K562 (cell line): Measurements from ENCODE around the gene SKIC8. TPM values are rescaled to one million over a fixed set of nuclear protein-coding genes. Genes with fewer than 3 reads are reported as not detected.
"Not testable (repeated sequence)": the region's sequence is repeated elsewhere in the genome, so short reads cannot be mapped to it uniquely, and the experiment has no call there.

Experiments used
- ATAC-seq: fragments of 200-7000 bp; cut with Tn5 transposase; 3 replicates; pipeline ENCODE4 v1.9.1; 2020; ENCODE audit warnings: moderate library complexity
- BruUV-seq: library from RNA; stranded (reverse); fragments of 400-500 nt; replicated peaks from 2 replicates; lab custom pipeline; 2021; lab: Mats Ljungman, UMichigan
- CTCF ChIA-PET: fragments of 300-600 bp; formaldehyde crosslinking; extraction: SDS; loops from one replicate; lab custom pipeline; 2021; ENCODE audit warnings: low intra/inter-chr PET ratio; lab: Yijun Ruan, JAX
- POLR2A ChIA-PET: fragments of 300-600, 350-650 bp; sonication (Branson Sonifier 250); formaldehyde crosslinking; extraction: SDS; loops from one replicate; lab custom pipeline; 2021; ENCODE audit warnings: antibody characterized with exemption, inconsistent platforms; lab: Yijun Ruan, JAX
- DNase-seq, 4 experiments: peaks; one replicate each; pipeline versions ENCODE4 v3.0.0 to v3.0.0-alpha.2; 2011 to 2018; ENCODE audit warnings: low spot score in 3 of 4, mixed read lengths in 3 of 4; ENCODE audit errors: extremely low read depth in 1 of 4
- FAIRE-seq: peaks from 2 replicates; lab custom pipeline; 2011; peaks lifted over from hg19 to GRCh38; lab: Jason Lieb, UNC
- H2AFZ ChIP-seq: 2 replicates; pipeline ENCODE4 v1.6.0; 2011; ENCODE audit warnings: low read depth, low read length, control low read depth, inconsistent platforms
- H3K27ac ChIP-seq: fragments of 200-600 bp; 3 replicates; pipeline ENCODE4 v1.8.0; 2011; ENCODE audit warnings: low read depth, mild to moderate bottlenecking, control low read depth, inconsistent platforms, low read length, moderate library complexity, mixed read lengths; ENCODE audit errors: extremely low read depth
- H3K27me3 ChIP-seq, 2 experiments: fragments of 300-600 bp in 1 of 2; 2 replicates in 1 of 2; 3 replicates in 1 of 2; pipeline versions ENCODE4 v1.6.0 to v1.8.0; 2011; ENCODE audit warnings: inconsistent platforms in 2 of 2, low read length in 2 of 2, mild to moderate bottlenecking in 1 of 2, mixed read lengths in 1 of 2, moderate library complexity in 1 of 2; ENCODE audit not compliant: control insufficient read depth in 2 of 2, insufficient read depth in 2 of 2
- H3K36me3 ChIP-seq: fragments of 300-600 bp; 3 replicates; pipeline ENCODE4 v1.8.0; 2011; ENCODE audit warnings: mild to moderate bottlenecking, low read length, inconsistent platforms; ENCODE audit not compliant: control insufficient read depth, insufficient read depth
- H3K4me1 ChIP-seq, 2 experiments: fragments of 200-600 bp in 1 of 2; replicated peaks in 1 of 2; 2 replicates in 1 of 2; 3 replicates in 1 of 2; pipeline versions ENCODE4 v1.5.1 to v1.8.0; 2011; ENCODE audit warnings: inconsistent platforms in 2 of 2, low read length in 2 of 2, mild to moderate bottlenecking in 1 of 2, mixed read lengths in 1 of 2, moderate library complexity in 1 of 2; ENCODE audit not compliant: control insufficient read depth in 2 of 2, insufficient read depth in 2 of 2
- H3K4me2 ChIP-seq: 2 replicates; pipeline ENCODE4 v1.6.1; 2011; ENCODE audit warnings: low read length, control low read depth, inconsistent platforms, mixed read lengths; ENCODE audit not compliant: insufficient read depth
- H3K4me3 ChIP-seq: fragments of 200-600 bp; sonication (generic), shearing (Covaris generic); 2 replicates; pipeline ENCODE4 v1.5.1; 2016; ENCODE audit warnings: control low read depth, inconsistent platforms
- H3K79me2 ChIP-seq: fragments of 200-600 bp; 3 replicates; pipeline ENCODE4 v1.8.0; 2011; ENCODE audit warnings: low read length, inconsistent platforms; ENCODE audit not compliant: control insufficient read depth, insufficient read depth
- H3K9ac ChIP-seq, 2 experiments: 2 replicates each; pipeline versions ENCODE4 v1.6.0 to v1.6.1; 2011; ENCODE audit warnings: low read depth in 2 of 2, low read length in 2 of 2, control low read depth in 1 of 2, inconsistent platforms in 1 of 2, mild to moderate bottlenecking in 1 of 2, mixed read lengths in 1 of 2; ENCODE audit not compliant: insufficient read depth in 1 of 2
- H3K9me1 ChIP-seq: one replicate; pipeline ENCODE4 v1.6.0; 2011; ENCODE audit warnings: inconsistent platforms, mild to moderate bottlenecking, low read length, moderate library complexity; ENCODE audit not compliant: control insufficient read depth, insufficient read depth
- H3K9me3 ChIP-seq: replicated peaks from 2 replicates; pipeline ENCODE4 v1.5.1; 2011; ENCODE audit warnings: low read depth, low read length, inconsistent platforms; ENCODE audit not compliant: control insufficient read depth, insufficient read depth
- H4K20me1 ChIP-seq: replicated peaks from 2 replicates; pipeline ENCODE4 v1.6.1; 2011; ENCODE audit warnings: low read length, inconsistent platforms, mixed read lengths; ENCODE audit not compliant: control insufficient read depth, insufficient read depth
- CBFA2T2 ChIP-seq: fragments of 450-650 bp; conservative IDR thresholded peaks from 2 replicates; pipeline ENCODE4 v1.6.1; 2017; ENCODE audit warnings: mild to moderate bottlenecking
- CBFA2T3 ChIP-seq: fragments of 450-650 bp; IDR thresholded peaks from 2 replicates; pipeline ENCODE4 v1.6.1; 2017
- DPF2 ChIP-seq: fragments of 450-650 bp; IDR thresholded peaks from 2 replicates; pipeline ENCODE4 v1.6.1; 2016
- NCOR1 ChIP-seq: fragments of 450-650 bp; IDR thresholded peaks from 2 replicates; pipeline ENCODE4 v1.6.1; 2016; ENCODE audit warnings: mild to moderate bottlenecking, moderate library complexity
- NFE2L1 ChIP-seq: fragments of 450-650 bp; IDR thresholded peaks from 2 replicates; pipeline ENCODE4 v1.6.1; 2016; ENCODE audit warnings: missing genetic modification characterization, low read depth, mild to moderate bottlenecking, missing compliant biosample characterization, moderate library complexity, borderline replicate concordance
- STAT5A ChIP-seq: IDR thresholded peaks from 2 replicates; pipeline ENCODE4 v1.6.1; 2012; ENCODE audit warnings: low read length, inconsistent platforms, borderline replicate concordance
- TAL1 ChIP-seq: fragments of 450-650 bp; IDR thresholded peaks from 2 replicates; pipeline ENCODE4 v1.6.1; 2016; ENCODE audit warnings: mild to moderate bottlenecking
- TEAD4 ChIP-seq, 2 experiments: sonication (generic) in 1 of 2; formaldehyde crosslinking in 1 of 2; IDR thresholded peaks; 2 replicates each; pipeline versions ENCODE4 v1.6.1 to v1.8.0; 2012 to 2022; ENCODE audit warnings: borderline replicate concordance in 1 of 2, inconsistent platforms in 1 of 2, low read length in 1 of 2, mild to moderate bottlenecking in 1 of 2, missing genetic modification reagents in 1 of 2
- WGBS: fragments of 100-300 bp; shearing (Covaris generic); methylation state at CpG from one replicate; pipeline ENCODE4 v1.1.6; 2016; ENCODE audit warnings: low coverage, mixed read lengths; ENCODE audit not compliant: insufficient coverage; ENCODE audit errors: missing lambda C conversion rate; 5-methylcytosine and 5-hydroxymethylcytosine counted together
- in situ Hi-C: fragments of 300-500 bp; cut with MboI; formaldehyde crosslinking; loops from 4 replicates; pipeline ENCODE4 v1.15.0; 2018; ENCODE audit warnings: inconsistent platforms, mixed read lengths
- intact Hi-C: fragments of 100-400 bp; cut with micrococcal nuclease; formaldehyde crosslinking; loops from 2 replicates; pipeline ENCODE4 v1.14.2; 2022
- polyA plus RNA-seq, 8 experiments: library from polyadenylated mRNA; depleted of rRNA in 4 of 8; stranded (reverse) in 5 of 8; unstranded in 3 of 8; fragments of >200 nt; fragmentation: Nextera tagmentation in 2 of 8; fragmentation: Illumina TruSeq in 1 of 8; extraction: Ambion mirVana in 2 of 8; extraction: Trizol in 1 of 8; gene quantifications; 2 replicates each; pipeline versions ENCODE4 v1.2.1 to v1.2.3, GENCODE V29; 2011 to 2014; ENCODE audit warnings: inconsistent platforms in 1 of 8, missing spikeins in 1 of 8
- total RNA-seq, 7 experiments: library from RNA; depleted of rRNA in 6 of 7; stranded (reverse); fragments of >200 nt in 6 of 7; fragmentation: Illumina TruSeq in 2 of 7; extraction: Trizol in 2 of 7; gene quantifications; 2 replicates each; pipeline versions ENCODE4 v1.2.1 to v1.2.3, GENCODE V29; 2011 to 2021; ENCODE audit warnings: low replicate concordance in 1 of 7

Gene SKIC8
- total and polyA plus RNA-seq, 9 of the 15 experiments (the other 6 are each of a cell fraction or from before 2014, with no cell fraction given): 79.5 to 389 (median 146) TPM

DNA sequence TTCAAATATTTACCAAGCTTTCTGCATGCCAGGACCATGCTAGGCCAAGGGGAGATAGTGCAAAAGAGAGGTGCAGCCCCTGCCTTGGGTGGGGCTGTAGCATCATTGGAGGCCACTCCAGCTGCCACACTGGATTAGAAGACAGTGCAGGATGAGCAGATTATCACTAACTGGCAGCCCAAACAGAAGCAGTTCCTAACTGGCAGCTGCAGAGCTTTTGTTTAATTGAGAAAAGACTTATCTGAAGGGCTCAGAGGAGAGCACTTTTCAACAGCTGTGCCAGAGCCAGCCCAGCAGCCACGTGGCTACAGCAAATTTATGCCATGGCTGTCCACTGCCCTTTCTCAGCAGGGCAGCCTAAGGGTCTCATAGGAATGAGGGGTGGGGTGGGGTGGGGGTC lies 51.5 kb downstream of the SKIC8 start:
- Histone ChIP-seq H3K4me3 (no peak overlapping the region), H3K9ac (no peak overlapping the region), H3K79me2 (no peaks in the 10 kb centered on the region), H3K36me3 (no peaks in the 10 kb centered on the region), H3K27me3 (no peaks in the 10 kb centered on the region), H3K4me2 (no peak overlapping the region), H2AFZ (no peak overlapping the region), H4K20me1 (no peaks in the 10 kb centered on the region), H3K4me1 (peaks cover 14 to 21% of the 10 kb centered on the region in 2 experiments), H3K27ac (no peak overlapping the region), H3K9me1 (no peaks in the 10 kb centered on the region), H3K9me3 (no peaks in the 10 kb centered on the region)
- intact Hi-C loops: no loop called here
- CTCF ChIA-PET: no interaction called here
- FAIRE-seq (peak; percentile 49), DNase-seq (no peak), ATAC-seq (no peak)
- 0% methylated on average over 1 of the region's 1 CpG for WGBS
- POLR2A ChIA-PET: interaction anchor here (0.9 kb wide), 1 partner anchor 9 kb away, joined by 3 read pairs; no protein-coding TSS in a partner anchor
- no TSS peak for BruUV-seq
- no peak for TF ChIP-seq DPF2
- TF ChIP-seq NCOR1: peak; percentile 53
- peak; percentile 12; the same call in 1 of the 2 replicates for TF ChIP-seq TEAD4 (IDR thresholded peaks at IDR 0.05; ENCODE audit: low read length)
- TF ChIP-seq TEAD4 (CRISPR knock-in tag; IDR thresholded peaks at IDR 0.05; ENCODE audit: borderline replicate concordance): no peak
- peak; percentile 19; the same call in 1 of the 2 replicates for TF ChIP-seq STAT5A
- TF ChIP-seq TAL1: peak; percentile 51; the same call in 1 of the 2 replicates
- no peak for TF ChIP-seq NFE2L1 (tag)
- TF ChIP-seq CBFA2T3: peak; percentile 82
- TF ChIP-seq CBFA2T2: peak; percentile 76
- in situ Hi-C loops: no loop called here

DNA sequence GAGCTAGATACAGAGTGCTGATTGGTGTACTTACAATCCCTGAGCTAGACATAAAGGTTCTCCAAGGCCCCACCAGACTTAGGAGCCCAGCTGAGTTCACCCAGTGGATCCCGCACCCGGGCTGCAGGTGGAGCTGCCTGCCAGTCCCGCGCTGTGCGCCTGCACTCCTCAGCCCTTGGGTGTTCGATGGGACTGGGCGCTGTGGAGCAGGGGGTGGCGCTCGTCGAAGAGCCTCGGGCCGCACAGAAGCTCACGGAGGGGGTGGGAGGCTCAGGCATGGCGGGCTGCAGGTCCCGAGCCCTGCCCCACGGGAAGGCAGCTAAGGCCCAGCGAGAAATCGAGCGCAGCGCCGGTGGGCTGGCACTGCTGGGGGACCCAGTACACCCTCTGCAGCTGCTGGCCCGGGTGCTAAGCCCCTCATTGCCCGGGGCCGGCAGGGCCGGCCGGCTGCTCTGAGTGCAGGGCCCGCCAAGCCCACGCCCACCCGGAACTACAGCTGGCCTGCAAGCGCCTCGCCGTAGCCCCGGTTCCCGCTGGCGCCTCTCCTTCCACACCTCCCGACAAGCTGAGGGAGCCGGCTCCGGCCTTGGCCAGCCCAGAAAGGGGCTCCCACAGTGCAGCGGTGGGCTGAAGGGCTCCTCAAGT lies 53.3 kb downstream of the SKIC8 start:
- peaks cover 16 to 21% of the 10 kb centered on the region in 2 experiments for H3K4me1 ChIP-seq
- 91% methylated on average over 13 of the region's 39 CpGs for WGBS
- intact Hi-C loops, H3K79me2 ChIP-seq, BruUV-seq, H3K9me1 ChIP-seq, CTCF ChIA-PET, H3K4me3 ChIP-seq, H3K27me3 ChIP-seq, H3K4me2 ChIP-seq, H3K9me3 ChIP-seq, DNase-seq, in situ Hi-C loops, FAIRE-seq, H3K9ac ChIP-seq, H2AFZ ChIP-seq, ATAC-seq, H3K36me3 ChIP-seq, H4K20me1 ChIP-seq, H3K27ac ChIP-seq: not testable (repeated sequence)
- POLR2A ChIA-PET: interaction anchor here (0.6 to 0.8 kb wide), 3 partner anchors 8 to 489 kb away, joined by 3 to 5 read pairs (median 3); no protein-coding TSS in a partner anchor

DNA sequence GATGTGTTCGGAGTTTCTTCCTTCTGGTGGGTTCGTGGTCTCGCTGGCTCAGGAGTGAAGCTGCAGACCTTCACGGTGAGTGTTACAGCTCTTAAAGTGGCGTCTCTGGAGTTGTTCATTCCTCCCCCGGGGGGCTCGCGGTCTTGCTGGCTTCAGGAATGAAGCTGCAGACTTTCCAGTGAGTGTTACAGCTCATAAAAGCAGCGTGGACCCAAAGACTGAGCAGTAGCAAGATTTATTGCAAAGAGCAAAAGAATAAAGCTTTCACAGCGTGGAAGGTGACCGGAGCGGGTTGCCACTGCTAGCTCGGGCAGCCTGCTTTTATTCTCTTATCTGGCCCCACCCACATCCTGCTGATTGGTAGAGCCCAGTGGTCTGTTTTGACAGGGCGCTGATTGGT lies 54.0 kb downstream of the SKIC8 start:
- ATAC-seq, intact Hi-C loops, in situ Hi-C loops, BruUV-seq, H3K79me2 ChIP-seq, H3K9me1 ChIP-seq, H3K9me3 ChIP-seq, H3K9ac ChIP-seq, H3K4me2 ChIP-seq, H4K20me1 ChIP-seq, H3K27ac ChIP-seq, H3K36me3 ChIP-seq, H3K27me3 ChIP-seq, CTCF ChIA-PET, H2AFZ ChIP-seq, FAIRE-seq, H3K4me3 ChIP-seq, DNase-seq: not testable (repeated sequence)
- whole genome bisulfite sequencing: 78% methylated on average over 7 of the region's 14 CpGs
- H3K4me1 ChIP-seq: peaks cover 19 to 21% of the 10 kb centered on the region in 2 experiments
- POLR2A ChIA-PET: interaction anchor here (0.6 to 1.3 kb wide), 4 partner anchors 9 to 490 kb away, joined by 3 to 5 read pairs (median 3); no protein-coding TSS in a partner anchor
